ENCODE results near the gene CTDNEP1.
A peak's percentile ranks its signal among the peaks of the same experiment; 100 is the strongest.

CTDNEP1 gene

GRCh38 chr17:7208754-7209460 lies 42.6 kb downstream of the CTDNEP1 start:
- no peak for DNase-seq
- Mint-ChIP-seq H3K4me1 (ENCODE audit: low read depth) (peaks cover 36% of the 10 kb centered on the region), H3K4me3 (no peak overlapping the region), H3K36me3 (ENCODE audit: low read depth) (no peaks in the 10 kb centered on the region), H3K9me3 (no peaks in the 10 kb centered on the region), H3K27ac (no peak overlapping the region), H3K27me3 (peaks cover 8% of the 10 kb centered on the region)

- Mint-ChIP-seq H3K27me3 (peaks cover 8% of the 10 kb centered on the region), H3K9me3 (no peaks in the 10 kb centered on the region), H3K4me1 (ENCODE audit: low read depth) (peaks cover 33% of the 10 kb centered on the region), H3K4me3 (no peak overlapping the region), H3K36me3 (ENCODE audit: low read depth) (no peaks in the 10 kb centered on the region), H3K27ac (no peak overlapping the region)
- DNase-seq, result no peak
Measured at GRCh38 chr17:7208027-7208571, 43.4 kb downstream of the CTDNEP1 start.

- Mint-ChIP-seq H3K27me3 (peaks cover 8% of the 10 kb centered on the region), H3K9me3 (no peaks in the 10 kb centered on the region), H3K27ac (peak overlapping the region; percentile 20), H3K4me1 (ENCODE audit: low read depth) (peaks cover 33% of the 10 kb centered on the region), H3K36me3 (ENCODE audit: low read depth) (peaks cover 6% of the 10 kb centered on the region), H3K4me3 (no peak overlapping the region)
- DNase-seq, result no peak
Measured at GRCh38 chr17:7207120-7208001, 44.2 kb downstream of the CTDNEP1 start.

- H3K9me3 Mint-ChIP-seq, result no peaks in the 10 kb centered on the region
- peaks cover 7% of the 10 kb centered on the region for H3K36me3 Mint-ChIP-seq (ENCODE audit: low read depth)
- H3K27ac Mint-ChIP-seq, result peak overlapping the region; percentile 86
- H3K4me1 Mint-ChIP-seq (ENCODE audit: low read depth), result peaks cover 27% of the 10 kb centered on the region
- no peaks in the 10 kb centered on the region for H3K27me3 Mint-ChIP-seq
- no peak for DNase-seq
- H3K4me3 Mint-ChIP-seq, result peak overlapping the region; percentile 74
Measured at GRCh38 chr17:7205561-7205960, 46.0 kb downstream of the CTDNEP1 start.

- H3K9me3 Mint-ChIP-seq, result no peaks in the 10 kb centered on the region
- peaks cover 27% of the 10 kb centered on the region for H3K4me1 Mint-ChIP-seq (ENCODE audit: low read depth)
- no peaks in the 10 kb centered on the region for H3K27me3 Mint-ChIP-seq
- peak; percentile 93 for DNase-seq
- peak overlapping the region; percentile 74 for H3K4me3 Mint-ChIP-seq
- H3K36me3 Mint-ChIP-seq (ENCODE audit: low read depth), result peaks cover 7% of the 10 kb centered on the region
- peak overlapping the region; percentile 86 for H3K27ac Mint-ChIP-seq
Measured at GRCh38 chr17:7204828-7205461, 46.6 kb downstream of the CTDNEP1 start.

GRCh38 chr17:7204336-7204735 lies 47.2 kb downstream of the CTDNEP1 start:
- Mint-ChIP-seq H3K9me3 (no peaks in the 10 kb centered on the region), H3K36me3 (ENCODE audit: low read depth) (peaks cover 7% of the 10 kb centered on the region), H3K27ac (peak overlapping the region; percentile 86), H3K4me3 (peak overlapping the region; percentile 74), H3K4me1 (ENCODE audit: low read depth) (peaks cover 27% of the 10 kb centered on the region), H3K27me3 (no peaks in the 10 kb centered on the region)
- no peak for DNase-seq

- H3K4me3 Mint-ChIP-seq, result no peak overlapping the region
- H3K27ac Mint-ChIP-seq, result peak overlapping the region; percentile 29
- H3K4me1 Mint-ChIP-seq (ENCODE audit: low read depth), result peaks cover 27% of the 10 kb centered on the region
- H3K9me3 Mint-ChIP-seq, result no peaks in the 10 kb centered on the region
- no peak for DNase-seq
- peaks cover 7% of the 10 kb centered on the region for H3K36me3 Mint-ChIP-seq (ENCODE audit: low read depth)
- H3K27me3 Mint-ChIP-seq, result no peaks in the 10 kb centered on the region
Measured at GRCh38 chr17:7203391-7203790, 48.1 kb downstream of the CTDNEP1 start.

GRCh38 chr17:7196651-7197401 lies 54.7 kb downstream of the CTDNEP1 start:
- Mint-ChIP-seq H3K4me3 (no peak overlapping the region), H3K9me3 (no peaks in the 10 kb centered on the region), H3K27ac (peak overlapping the region; percentile 18), H3K27me3 (no peaks in the 10 kb centered on the region), H3K36me3 (ENCODE audit: low read depth) (peaks cover 13% of the 10 kb centered on the region), H3K4me1 (ENCODE audit: low read depth) (no peaks in the 10 kb centered on the region)
- no peak for DNase-seq

- Mint-ChIP-seq H3K4me3 (no peak overlapping the region), H3K4me1 (ENCODE audit: low read depth) (no peaks in the 10 kb centered on the region), H3K9me3 (no peaks in the 10 kb centered on the region), H3K36me3 (ENCODE audit: low read depth) (peaks cover 13% of the 10 kb centered on the region), H3K27me3 (no peaks in the 10 kb centered on the region), H3K27ac (no peak overlapping the region)
- no peak for DNase-seq
Measured at GRCh38 chr17:7195971-7196370, 55.6 kb downstream of the CTDNEP1 start.

Data from activated T-cell treated with anti-CD3 and anti-CD28 coated beads, Interleukin-2, amount 50 U/mL, for 24 hours (primary cell).